ENCODE measurements around the gene RNU7-1.

- peak; percentile 25 for TF ChIP-seq POLR2A (IDR thresholded peaks at IDR 0.05)
- peak; percentile 94 to 99 (median 95) for TF ChIP-seq CTCF (IDR thresholded peaks at IDR 0.05)
Observed at GRCh38 chr12:6937481-6938352, 5.9 kb upstream of the RNU7-1 start.
